CD4-positive, alpha-beta T cell treated with Interferon alpha-2 for 1 hour (primary cell): ENCODE measurements around the gene MXRA7.
A peak's percentile ranks its signal among the peaks of the same experiment; 100 is the strongest.
"Not testable (repeated sequence)": the region's sequence is repeated elsewhere in the genome, so short reads cannot be mapped to it uniquely, and the experiment has no call there.

Experiments used
- DNase-seq, 2 donors: peaks; one replicate each; pipeline ENCODE4 v3.0.0-alpha.2; 2020 to 2022

Gene MXRA7, protein sequence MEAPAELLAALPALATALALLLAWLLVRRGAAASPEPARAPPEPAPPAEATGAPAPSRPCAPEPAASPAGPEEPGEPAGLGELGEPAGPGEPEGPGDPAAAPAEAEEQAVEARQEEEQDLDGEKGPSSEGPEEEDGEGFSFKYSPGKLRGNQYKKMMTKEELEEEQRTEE

DNA sequence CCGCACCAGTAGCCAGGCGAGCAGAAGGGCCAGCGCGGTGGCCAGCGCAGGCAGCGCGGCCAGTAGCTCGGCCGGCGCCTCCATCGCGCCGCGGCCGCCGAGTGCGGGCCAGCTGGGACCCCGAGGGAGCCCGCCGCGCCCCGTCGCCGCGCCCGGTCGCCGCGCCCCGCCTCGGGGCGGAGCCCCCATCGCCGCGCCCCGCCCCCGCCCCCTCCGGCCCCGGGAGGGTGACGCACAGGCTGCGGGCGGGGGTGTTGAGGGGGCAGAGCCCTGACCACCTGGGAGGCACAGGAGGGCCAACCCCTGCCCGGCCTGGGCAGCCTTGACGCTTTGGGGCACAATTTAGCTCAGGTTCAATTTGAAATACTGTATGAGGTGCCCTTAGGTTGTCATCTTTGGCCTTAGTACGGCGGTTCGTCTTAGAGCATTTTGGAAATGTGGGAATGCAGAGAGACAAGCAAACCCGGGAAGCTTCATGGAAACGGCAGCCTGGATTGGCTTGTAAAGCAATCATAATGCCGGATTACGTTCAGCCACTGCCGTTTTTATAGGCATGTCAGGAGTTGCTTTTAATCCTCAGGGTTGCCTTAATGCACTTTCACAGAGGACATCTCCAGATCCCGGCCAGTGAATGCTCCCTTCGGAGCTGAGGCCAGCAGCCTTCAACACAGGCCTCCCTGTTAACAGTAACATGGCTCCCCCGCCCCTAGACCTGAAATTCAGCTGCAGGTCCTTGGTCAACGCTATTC lies at the start of gene MXRA7:
MXRA7 (minus strand) TSS at position 103 of the 749 bp plus-strand sequence; CDS start at position 84, 19 bp downstream.
- peak; percentile 57 to 70 for DNase-seq

DNA sequence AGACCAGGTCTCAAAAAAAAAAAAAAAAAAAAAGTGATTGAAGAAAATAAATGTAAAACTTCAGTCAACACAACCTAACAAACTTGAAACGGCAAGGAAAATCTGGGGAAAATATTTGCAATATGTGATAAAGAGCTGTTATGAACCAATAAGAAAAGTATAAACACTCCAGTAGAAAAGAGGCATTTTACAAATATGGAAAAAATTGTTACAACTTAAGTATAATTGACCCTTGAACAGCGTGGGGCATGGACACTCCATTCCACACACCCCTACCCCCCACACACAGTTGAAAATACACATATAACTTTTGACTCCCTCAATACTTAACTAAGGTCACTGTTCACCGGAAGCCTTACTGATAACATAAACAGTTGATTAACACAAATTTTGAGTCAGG lies 47.8 kb upstream of the MXRA7 start:
- DNase-seq = no peak

DNA sequence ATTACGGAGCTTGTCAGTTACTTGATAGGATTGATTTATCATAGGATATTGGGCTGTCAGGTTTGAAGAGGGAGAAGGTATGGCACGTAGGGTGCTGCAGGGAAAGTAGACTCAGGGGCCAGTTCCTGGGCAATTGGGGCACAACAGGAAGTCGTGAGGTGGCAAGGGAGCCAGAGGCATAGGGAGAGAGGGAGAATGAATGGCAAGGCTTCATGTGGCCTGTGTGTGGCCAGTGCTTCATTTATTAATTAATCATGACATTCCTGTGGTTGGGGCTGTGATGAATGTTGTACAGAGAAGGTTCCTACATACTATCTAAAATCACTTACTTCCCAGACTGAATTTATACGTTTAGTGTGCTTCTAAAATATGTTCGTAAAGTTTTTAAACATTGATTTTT lies 46.5 kb upstream of the MXRA7 start:
- DNase-seq = no peak

DNA sequence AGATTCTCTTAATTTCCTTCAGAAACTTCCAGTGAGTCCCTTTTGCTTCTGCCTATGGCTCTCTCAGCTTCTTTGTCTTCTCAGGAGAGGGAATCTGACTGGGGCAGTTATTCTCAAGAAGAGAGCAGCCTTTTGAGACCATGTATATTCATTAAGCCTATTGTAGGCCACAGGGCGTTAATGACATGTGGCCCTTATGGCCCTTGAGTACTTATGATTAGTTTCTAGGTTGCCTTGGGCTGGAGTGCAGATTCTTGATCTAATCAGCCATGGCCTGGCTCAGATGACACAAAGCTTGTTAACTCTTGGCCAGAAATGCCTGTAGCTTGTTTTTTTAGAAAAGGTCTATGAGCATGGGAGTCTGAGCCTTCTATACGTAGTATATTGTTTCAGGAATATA lies 44.5 kb upstream of the MXRA7 start:
- DNase-seq = no peak

DNA sequence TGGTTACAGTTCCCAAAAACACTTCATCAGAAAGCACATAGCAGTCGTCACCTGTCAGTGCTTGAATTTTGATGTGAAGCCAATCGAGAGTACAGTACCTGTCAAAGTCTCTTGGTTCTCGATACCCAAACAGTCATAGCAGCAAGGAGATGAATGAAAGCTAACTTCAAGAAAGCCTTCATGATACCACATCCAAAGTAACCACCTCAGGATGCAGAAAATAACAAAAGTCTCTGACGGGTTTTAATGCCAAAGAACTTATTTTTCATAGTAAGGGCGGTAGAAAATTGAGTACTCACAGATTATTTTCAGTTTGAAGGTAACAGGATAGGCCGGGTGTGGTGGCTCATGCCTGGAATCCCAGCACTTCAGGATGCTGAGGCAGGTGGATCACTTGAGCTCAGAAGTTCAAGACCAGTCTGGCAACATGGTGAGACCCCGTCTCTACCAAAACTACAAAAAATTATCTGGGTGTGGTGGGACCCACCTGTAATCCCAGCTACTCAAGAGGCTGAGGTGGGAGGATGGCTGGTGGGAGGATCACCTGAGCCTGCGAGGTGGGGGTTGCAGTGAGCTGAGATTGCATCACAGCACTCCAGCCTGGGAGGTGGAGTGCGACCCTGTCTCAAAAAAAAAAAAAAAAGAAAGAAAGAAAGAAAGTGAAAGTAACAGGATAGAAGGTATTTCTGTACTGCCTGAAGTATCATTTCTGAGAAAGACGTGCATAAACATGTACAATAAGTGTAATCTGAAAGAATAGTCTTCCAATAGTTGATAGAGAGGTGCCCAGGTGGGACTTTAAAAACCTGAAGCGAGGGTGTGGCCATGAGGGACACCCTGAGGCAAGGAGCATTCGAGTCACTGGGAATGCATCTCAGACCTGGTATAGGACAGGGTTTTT lies 42.5 kb upstream of the MXRA7 start:
- DNase-seq = peak; percentile 48 to 79

DNA sequence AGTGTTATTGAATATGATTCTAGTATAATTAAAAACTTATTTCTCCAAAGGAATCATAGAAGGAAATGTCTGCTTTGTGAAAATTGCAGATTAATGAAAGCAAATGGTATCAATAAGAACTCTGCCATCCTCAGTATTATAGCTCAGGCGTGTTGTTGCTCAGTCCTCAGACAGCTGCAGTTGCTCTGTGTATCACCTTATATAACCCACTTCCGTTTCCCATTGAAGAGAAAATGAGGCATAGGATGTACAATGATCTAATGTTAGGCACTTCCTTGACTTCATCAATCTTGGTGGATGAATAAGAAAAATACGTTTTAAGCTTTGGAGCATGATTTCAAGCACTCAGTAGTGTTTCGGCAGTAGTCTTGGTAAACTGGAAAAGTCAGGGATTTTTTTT lies 41.2 kb upstream of the MXRA7 start:
- peak in 1 of 2 donors; percentile 67 for DNase-seq

DNA sequence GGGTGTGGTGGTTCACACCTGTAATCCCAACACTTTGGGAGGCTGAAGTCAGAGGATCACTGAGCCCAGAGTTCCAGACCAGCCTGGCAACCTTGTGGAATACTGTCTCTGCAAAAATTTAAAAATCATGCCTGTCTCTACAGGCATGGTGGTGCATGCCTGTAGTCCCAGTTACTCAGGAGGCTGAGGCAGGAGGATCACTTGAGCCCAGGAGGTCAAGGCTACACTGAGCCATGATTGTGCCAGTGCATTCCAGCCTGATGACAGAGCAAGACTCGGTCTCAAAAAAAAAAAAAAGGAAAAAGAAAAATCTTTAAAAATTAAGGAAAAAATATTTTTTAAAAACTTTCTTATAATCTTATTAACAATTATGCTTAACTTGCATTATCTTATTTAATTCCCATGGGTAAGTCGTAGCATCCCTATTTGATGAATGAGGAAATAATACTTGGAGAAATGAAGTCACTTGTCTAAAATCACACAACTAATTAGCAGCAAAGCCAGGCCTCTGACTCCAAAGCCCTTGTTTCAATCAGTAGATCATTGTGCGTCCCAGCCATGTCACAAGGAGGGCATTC lies 40.7 kb upstream of the MXRA7 start:
- DNase-seq = no peak

DNA sequence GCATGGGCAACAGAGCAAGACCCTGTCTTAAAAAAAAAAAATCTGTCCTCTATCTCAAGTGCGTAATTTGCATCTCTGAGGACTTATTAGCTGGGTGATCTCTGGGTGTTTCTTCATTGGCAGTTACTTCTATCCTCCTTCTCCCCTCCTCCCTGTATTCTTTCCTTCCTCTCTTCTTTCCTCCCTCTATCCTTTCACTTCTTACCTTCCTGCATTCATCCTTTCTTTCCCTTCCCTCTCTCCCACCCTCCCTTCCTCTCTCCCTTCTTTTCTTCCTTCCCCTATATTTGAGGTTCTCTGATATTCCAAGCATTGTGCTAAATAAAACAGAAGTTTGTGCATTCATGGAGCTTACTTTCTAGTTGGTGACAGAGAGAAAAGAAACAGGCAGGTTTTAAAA lies 37.9 kb upstream of the MXRA7 start:
- DNase-seq = no peak

DNA sequence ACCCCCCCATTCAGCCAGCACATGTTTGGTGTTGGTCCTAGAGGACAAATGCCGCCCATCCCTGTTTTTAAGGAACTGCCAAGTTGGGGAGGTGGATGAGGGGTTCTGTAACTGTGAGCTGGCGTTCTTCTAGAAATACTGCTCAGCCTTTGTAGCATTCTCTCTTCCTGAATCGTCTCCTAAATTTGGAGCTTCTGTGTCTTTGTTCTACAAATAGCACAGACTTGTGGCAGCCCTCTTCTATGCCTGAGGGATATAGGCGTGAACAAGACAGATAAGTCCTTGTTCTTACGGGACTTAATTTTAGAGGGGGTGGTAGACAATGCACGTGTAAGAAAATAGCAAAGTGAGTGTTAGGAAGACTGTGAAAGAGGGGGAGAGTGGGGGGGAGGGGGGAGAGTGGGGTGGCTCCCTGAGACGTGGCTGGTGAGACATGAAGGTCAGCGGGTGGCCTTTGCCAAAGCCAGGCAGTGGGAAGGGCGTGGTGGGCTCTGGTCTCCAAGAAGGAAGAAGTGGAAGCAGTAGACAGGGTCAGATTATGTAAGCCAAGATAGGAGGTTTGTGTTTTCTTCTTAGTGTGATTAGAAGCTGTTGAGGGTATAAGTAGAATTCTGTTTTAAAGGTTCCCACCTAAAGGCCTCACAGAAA lies 37.1 kb upstream of the MXRA7 start:
- no peak for DNase-seq

DNA sequence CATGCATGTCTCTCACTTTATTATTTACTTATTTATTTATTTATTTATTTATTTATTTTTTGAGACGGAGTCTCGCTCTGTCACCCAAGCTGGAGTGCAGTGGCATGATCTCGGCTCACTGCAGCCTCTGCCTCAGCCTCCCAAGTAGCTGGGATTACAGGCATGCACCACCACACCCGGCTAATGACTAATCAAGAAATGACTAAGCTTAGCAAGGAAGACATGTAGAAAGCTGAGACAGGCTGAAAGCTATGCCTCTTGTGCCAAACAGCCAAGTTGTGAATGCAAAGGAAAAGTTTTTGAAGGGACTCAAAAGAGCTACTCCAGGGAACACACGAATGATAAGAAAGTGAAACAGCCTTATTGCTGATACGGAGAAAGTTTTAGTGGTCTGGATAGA lies 35.0 kb upstream of the MXRA7 start:
- DNase-seq = not testable (repeated sequence)

DNA sequence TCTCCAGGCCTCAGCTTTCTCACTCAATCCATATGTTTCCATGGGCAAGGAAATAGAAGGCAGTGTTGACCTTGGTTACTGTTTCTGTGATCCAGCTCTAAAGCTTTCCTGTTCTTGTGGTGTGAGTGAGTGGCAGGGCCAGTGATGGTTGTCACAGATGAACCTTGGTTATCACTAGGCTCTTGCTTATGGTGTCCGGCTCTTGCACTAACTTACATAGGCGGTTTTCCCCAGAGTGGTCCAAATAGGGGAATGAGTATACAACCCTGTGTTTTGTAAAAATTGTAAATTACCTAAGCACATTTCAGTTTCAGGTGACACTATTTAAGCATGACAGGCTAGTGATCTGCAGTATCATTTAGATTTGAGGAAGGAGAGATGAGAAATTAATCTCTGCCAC lies 34.0 kb upstream of the MXRA7 start:
- DNase-seq = no peak

DNA sequence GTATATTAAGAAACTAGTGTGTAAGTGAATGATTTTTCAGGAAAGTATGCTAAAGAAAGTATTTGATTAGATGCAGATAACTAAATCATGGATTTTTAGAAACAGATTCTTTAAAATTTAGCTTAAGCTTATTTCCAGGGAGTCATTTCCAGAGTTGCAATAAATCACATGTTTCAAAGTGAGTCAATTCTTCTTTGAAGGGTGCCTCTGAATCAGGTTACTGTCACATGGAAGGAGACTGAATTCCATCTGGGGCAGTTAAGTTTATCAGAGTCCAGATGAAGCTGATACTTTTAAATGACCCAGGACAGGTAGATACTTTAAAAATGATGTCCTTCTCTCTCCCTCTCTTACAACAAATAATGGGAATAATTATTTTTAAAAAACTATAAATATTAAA lies 32.2 kb upstream of the MXRA7 start:
- no peak for DNase-seq

DNA sequence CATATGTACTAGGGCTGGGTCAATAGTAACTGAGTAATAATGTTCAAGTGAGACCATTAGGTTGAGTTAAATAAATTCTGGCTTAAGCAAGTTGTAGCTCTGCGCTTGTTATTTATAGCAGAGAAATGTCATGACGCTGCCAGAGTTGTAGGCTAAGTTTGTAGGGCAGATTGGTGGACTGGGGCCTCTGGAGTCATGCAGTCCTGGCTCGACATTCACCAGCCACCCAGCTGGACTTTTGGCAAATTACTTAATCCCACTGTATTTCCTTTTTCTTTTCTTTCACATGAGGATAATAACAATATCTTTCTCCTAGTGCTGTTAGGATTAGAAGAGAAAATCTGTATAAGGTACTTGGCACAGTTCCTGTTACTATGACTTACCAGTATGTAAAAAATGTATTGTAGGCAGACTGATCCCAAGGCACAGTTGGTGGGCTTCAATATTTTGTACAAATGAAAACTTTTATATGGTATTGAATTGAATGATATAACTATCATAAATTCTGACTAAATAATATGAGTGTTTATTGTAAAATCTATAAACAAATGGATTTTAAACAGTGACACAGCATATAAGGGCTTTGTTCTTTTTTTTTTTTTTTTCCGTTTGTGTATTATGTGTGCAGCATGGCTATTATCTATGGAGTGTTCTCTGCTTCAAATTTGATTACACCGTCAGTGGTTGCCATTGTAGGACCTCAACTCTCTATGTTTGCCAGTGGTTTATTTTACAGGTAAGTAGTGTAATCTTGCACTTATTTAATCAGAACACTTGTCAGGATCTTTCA lies 29.8 kb upstream of the MXRA7 start:
- no peak for DNase-seq

DNA sequence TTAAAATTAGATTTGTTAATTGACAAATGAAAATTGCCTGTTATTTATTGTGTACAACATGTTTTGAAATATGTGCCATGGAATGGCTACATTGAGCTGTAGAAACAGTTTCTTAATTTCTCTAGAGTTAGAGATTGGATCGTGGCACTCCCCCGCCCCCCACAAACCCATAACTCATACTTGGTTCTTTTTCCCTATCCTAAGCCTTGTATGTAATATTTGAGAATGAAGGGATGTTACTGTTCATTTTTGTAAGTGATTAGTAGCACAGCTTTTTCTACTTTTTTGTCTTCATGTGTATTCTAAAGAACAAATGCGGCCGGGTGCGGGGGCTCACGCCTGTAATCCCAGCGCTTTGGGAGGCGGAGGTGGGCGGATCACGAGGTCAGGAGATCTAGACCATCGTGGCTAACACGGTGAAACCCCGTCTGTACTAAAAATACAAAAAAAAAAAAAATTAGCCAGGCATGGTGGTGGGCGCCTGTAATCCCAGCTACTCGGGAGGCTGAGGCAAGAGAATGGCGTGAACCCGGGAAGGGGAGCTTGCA lies 28.9 kb upstream of the MXRA7 start:
- DNase-seq = not testable (repeated sequence)

DNA sequence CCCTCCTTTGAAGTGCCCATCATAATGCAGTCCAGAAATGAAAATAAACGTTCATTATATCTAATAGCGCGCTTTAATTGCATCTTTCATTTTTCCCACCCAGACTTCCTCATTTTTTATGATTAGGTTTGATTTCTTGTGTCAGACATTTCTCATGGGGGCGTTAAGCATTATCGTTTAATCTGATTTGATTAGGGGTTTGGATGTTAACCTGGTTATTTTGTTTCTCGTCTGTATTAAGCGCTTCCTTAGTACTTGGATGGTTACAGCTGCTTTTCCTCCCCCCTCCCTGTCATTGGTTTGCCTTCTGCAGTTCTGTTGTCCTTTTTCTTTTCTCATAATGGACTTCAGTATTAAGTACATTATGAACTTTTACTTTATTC lies 27.7 kb upstream of the MXRA7 start:
- no peak for DNase-seq

DNA sequence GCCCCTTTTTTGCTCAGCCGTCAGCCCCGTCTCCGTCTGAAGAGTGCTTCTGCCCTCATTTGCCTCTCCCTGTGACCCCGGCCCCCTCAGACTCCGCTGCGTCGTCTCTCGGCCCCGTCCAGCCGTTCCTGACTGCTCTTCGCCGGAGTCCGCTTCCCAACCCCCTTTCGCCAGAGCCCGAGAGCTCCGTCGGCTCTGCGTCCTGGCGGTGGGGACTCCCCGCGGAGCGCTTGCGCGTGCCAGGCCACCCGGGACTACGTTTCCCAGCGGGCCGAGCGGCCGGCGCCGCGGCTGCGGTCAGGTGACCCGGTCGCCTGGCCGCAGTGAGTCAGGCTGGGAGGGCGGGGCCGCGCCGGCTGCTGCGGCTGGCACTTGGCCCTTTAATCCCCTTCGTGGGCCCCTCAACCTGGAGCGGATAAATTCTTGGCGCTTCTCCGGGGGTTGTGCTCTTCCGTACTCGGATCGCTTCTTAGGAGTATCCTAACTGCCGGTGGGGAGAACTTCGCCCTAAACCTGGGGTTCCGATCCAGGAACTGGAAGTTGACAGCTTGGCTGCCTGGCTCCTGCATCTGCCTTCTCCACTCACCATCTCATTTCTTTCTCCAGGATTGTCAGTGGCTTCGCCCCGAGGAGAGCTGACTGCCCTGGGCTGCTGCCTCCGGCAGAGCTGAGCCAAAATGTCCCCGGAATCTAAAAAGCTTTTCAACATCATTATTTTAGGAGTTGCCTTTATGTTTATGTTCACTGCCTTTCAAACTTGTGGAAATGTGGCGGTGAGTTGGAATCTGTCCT lies 27.1 kb upstream of the MXRA7 start, which contains the start of gene MFSD11:
MFSD11 (plus strand) TSS at position 444 of the 792 bp plus-strand sequence; CDS start at position 678, 234 bp downstream.
- DNase-seq = peak; percentile 91 to 93

DNA sequence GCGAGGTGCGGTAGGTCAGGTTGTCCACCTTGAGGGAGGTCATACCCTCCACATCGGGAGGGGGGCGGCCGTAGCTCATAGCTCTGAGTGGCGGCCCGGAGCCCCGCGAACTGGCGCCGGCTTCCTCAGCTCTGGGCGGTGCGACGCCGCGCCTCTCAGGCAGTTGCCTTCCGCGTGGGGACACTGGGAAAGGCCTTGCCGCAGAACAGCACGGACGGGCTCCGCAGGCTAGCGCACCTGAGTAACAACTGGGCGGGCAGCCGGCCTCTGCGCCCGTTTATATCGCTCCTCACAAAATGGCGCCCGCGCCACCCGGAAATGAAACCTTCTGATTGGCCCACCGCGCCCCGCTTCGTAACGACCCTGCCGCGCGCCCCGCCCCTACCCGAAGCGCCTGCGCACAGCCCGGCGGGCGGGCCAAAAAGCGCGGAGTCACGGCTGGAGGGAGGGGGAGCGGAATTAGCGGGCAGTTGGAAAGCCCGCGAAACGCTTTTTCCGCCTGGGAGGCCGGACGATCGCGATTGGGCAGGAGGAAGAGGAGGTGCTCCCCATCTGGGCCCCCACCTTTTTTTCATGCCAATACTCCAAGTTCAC lies 26.4 kb upstream of the MXRA7 start, which contains the start of gene SRSF2:
SRSF2 (minus strand) TSS at position 250 of the 594 bp plus-strand sequence; CDS start at position 79, 171 bp downstream.
- peak; percentile 99 to 100 for DNase-seq

DNA sequence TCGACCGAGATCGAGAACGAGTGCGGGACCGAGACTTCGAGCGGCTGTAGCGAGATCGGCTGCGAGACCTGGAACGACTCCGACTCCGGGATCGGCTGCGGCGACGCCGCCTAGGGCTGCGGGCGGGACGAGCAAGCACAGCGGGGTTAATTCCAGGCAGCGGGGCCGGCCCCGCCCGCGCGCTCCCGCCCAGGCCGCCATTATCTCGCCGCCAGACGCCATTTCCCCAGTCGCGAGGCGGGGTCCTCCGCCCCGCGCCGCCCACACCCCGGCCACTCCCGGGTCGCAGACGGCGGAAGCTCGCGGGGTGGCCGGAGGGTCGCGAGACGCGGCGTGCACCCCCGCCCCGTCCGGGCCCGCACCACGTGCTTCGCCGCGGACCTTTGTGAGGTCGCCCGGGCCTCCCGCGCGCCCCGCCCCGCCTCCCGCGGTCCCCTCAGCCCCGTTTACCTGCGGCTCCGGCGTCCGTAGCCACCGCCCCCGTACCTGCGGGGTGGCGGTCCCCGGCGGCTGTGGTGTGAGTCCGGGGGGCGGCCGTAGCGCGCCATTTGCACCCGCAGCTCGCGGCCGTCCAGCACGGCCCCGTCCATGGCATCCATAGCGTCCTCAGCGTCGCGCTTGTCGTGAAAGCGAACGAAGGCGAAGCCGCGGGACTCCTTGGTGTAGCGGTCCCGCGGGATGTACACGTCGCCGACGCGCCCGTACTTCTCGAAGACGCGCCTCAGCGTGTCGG lies 25.8 kb upstream of the MXRA7 start:
- peak; percentile 69 to 78 for DNase-seq
